Measurements from ENCODE around the gene ARHGDIA.
A peak's percentile ranks its signal among the peaks of the same experiment; 100 is the strongest.

The ARHGDIA gene

GRCh38 chr17:81912441-81913309, 41.5 kb upstream of the ARHGDIA start:
- Histone ChIP-seq H3K27ac (replicated peaks) (no peak overlapping the region), H3K4me3 (replicated peaks; ENCODE audit: insufficient read depth, low read length) (no peak overlapping the region), H3K27me3 (ENCODE audit: insufficient read depth, poor library complexity, severe bottlenecking) (no peaks in the 10 kb centered on the region)
- DNase-seq (ENCODE audit: low read depth in 1 of 2, low spot score in 1 of 2): no peak
- TF ChIP-seq SPI1 (IDR thresholded peaks at IDR 0.05; ENCODE audit: borderline replicate concordance, low read depth) (no peak), CTCF (IDR thresholded peaks at IDR 0.05; ENCODE audit: insufficient read depth, low read length) (no peak), POLR2AphosphoS5 (IDR thresholded peaks at IDR 0.05; ENCODE audit: low read depth) (no peak)
- TF ChIP-seq, protein P1, sequence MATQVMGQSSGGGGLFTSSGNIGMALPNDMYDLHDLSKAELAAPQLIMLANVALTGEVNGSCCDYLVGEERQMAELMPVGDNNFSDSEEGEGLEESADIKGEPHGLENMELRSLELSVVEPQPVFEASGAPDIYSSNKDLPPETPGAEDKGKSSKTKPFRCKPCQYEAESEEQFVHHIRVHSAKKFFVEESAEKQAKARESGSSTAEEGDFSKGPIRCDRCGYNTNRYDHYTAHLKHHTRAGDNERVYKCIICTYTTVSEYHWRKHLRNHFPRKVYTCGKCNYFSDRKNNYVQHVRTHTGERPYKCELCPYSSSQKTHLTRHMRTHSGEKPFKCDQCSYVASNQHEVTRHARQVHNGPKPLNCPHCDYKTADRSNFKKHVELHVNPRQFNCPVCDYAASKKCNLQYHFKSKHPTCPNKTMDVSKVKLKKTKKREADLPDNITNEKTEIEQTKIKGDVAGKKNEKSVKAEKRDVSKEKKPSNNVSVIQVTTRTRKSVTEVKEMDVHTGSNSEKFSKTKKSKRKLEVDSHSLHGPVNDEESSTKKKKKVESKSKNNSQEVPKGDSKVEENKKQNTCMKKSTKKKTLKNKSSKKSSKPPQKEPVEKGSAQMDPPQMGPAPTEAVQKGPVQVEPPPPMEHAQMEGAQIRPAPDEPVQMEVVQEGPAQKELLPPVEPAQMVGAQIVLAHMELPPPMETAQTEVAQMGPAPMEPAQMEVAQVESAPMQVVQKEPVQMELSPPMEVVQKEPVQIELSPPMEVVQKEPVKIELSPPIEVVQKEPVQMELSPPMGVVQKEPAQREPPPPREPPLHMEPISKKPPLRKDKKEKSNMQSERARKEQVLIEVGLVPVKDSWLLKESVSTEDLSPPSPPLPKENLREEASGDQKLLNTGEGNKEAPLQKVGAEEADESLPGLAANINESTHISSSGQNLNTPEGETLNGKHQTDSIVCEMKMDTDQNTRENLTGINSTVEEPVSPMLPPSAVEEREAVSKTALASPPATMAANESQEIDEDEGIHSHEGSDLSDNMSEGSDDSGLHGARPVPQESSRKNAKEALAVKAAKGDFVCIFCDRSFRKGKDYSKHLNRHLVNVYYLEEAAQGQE (IDR thresholded peaks at IDR 0.05; ENCODE audit: insufficient replicate concordance, low read depth): no peak

DNA sequence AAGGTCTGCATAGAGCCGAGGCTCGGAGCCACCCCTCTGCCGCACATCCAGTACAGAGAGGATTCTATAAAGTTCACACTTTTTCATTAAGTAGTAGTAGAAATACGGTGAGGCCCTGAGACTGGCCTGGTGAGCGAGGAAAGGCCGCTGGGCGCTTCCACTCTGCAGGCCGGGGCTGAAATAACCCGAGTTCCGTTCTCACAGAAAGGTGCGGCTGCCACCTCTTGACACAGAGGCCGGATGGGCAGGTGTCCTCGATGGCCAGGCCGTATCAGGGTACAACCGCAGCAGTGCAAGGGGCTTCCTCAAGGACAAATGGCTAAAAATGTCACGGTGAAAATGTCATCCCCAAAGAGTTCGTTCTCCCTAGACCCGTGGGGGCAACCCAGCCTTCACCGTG, 40.8 kb upstream of the ARHGDIA start:
- no peak overlapping the region for H3K4me3 ChIP-seq (replicated peaks; ENCODE audit: insufficient read depth, low read length)
- peak; percentile 22; the same call in 1 of the 2 replicates for TF ChIP-seq POLR2AphosphoS5 (IDR thresholded peaks at IDR 0.05; ENCODE audit: low read depth)
- TF ChIP-seq SPI1 (IDR thresholded peaks at IDR 0.05; ENCODE audit: borderline replicate concordance, low read depth): no peak
- TF ChIP-seq GABPA (IDR thresholded peaks at IDR 0.05; ENCODE audit: low read depth): no peak
- TF ChIP-seq, protein P1 (IDR thresholded peaks at IDR 0.05; ENCODE audit: insufficient replicate concordance, low read depth): no peak
- TF ChIP-seq CTCF (IDR thresholded peaks at IDR 0.05; ENCODE audit: insufficient read depth, low read length): no peak
- H3K27me3 ChIP-seq (ENCODE audit: insufficient read depth, poor library complexity, severe bottlenecking): no peaks in the 10 kb centered on the region
- H3K27ac ChIP-seq (replicated peaks): 0 out of 2 replicates have a peak overlapping the region, but pooled peaks have one; percentile 5
- no peak for DNase-seq (ENCODE audit: low read depth in 1 of 2, low spot score in 1 of 2)

DNA sequence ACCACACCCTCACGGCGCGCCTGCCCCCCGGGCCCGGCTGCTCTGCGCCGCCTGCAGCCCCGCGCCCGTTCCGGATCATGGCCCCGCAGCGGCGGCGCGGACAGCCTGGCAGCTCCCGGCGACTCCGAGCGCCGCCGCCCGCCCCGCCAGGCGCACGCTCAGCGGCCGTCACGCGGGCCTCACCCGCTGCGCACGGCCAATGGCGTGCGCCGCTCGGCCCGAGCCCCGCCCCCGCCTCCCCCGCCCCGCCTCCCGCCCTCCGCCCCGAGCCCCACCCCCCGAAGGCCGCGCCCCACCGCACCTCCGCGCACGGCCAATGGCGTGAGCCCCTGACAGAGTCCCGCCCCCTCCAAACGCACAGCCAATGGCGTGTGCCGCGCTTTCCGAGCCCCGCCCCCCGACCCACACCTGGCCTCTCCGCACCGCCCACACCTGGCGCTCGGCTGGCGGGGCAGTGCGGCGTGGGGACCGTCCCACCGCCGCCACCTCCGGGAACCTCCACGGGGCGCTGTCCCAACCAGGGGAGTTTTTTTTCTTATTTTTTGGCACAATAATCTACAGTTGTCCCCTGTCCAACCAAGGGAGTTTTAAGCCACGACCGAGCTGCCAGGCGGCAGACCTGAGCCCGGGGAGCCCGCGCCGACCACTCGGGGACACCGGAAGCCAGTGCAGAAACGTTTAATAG, 40.3 kb upstream of the ARHGDIA start, which contains the start of gene PCYT2:
Gene PCYT2 (minus strand): TSS at position 123 of the 685 bp plus-strand sequence. CDS start 44 bp downstream, at position 79.
- DNase-seq (ENCODE audit: low read depth in 1 of 2, low spot score in 1 of 2): peak; percentile 83 to 90

More for the DNA sequence above, 40.3 kb upstream of the ARHGDIA start, which contains the start of gene PCYT2:
- no peaks in the 10 kb centered on the region for H3K27me3 ChIP-seq (ENCODE audit: insufficient read depth, poor library complexity, severe bottlenecking)
- TF ChIP-seq, protein P1 (IDR thresholded peaks at IDR 0.05; ENCODE audit: insufficient replicate concordance, low read depth): no peak
- no peak for TF ChIP-seq SPI1 (IDR thresholded peaks at IDR 0.05; ENCODE audit: borderline replicate concordance, low read depth)
- TF ChIP-seq CTCF (IDR thresholded peaks at IDR 0.05; ENCODE audit: insufficient read depth, low read length): no peak
- TF ChIP-seq POLR2AphosphoS5 (IDR thresholded peaks at IDR 0.05; ENCODE audit: low read depth): no peak
- TF ChIP-seq GABPA (IDR thresholded peaks at IDR 0.05; ENCODE audit: low read depth): no peak
- H3K27ac ChIP-seq (replicated peaks): peak within 1 kb of the TSS; percentile 55
- H3K4me3 ChIP-seq (replicated peaks; ENCODE audit: insufficient read depth, low read length): peak within 1 kb of the TSS; percentile 89

All from HL-60 (cell line).